GM10266 (cell line): ENCODE data around the gene LPP.

Experiments used
- DNase-seq: peaks from one replicate; pipeline ENCODE4 v3.0.0; 2012; ENCODE audit errors: extremely low spot score
- TF ChIP-seq, protein P1 (sequence below): IDR thresholded peaks from 2 replicates; pipeline ENCODE4 v1.5.1; 2012; ENCODE audit warnings: mild to moderate bottlenecking, low read depth; ENCODE audit not compliant: control insufficient read depth, insufficient read depth; ENCODE audit errors: missing control alignments

LPP gene

DNA sequence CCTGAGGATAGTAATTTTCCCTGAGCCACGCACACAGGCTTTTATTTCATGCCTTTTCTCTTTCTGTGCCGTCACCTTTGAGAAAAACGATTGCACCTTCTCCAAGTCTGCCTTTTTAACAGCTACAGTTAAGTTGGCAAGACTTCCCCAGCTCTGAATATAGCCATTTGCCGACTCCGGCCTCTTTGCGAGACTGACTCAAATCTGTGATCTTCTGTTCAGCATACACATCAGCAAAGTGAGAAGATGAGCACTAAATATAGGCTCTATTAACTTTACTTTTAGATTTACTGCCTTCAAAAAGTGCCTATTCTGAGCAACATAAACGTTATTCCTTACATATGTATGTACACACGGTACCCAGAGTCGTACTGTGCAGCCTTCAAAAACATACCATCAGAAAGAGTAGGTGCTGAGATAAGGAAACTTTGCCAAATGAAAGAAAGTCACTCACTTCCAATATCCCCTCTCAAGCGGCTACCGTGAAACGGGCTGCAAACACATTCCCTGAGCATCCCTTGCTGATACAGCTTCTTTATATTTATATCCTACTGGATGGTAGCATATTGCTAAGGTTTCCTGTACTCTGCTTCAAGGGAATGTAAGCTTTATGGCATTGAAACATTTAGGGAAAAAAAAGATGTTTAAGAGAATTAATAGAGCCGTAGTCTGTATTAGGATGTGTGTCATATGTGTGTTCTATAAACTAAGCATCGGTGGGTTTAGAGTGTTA, 734.5 kb downstream of the LPP start:
- TF ChIP-seq, protein P1, sequence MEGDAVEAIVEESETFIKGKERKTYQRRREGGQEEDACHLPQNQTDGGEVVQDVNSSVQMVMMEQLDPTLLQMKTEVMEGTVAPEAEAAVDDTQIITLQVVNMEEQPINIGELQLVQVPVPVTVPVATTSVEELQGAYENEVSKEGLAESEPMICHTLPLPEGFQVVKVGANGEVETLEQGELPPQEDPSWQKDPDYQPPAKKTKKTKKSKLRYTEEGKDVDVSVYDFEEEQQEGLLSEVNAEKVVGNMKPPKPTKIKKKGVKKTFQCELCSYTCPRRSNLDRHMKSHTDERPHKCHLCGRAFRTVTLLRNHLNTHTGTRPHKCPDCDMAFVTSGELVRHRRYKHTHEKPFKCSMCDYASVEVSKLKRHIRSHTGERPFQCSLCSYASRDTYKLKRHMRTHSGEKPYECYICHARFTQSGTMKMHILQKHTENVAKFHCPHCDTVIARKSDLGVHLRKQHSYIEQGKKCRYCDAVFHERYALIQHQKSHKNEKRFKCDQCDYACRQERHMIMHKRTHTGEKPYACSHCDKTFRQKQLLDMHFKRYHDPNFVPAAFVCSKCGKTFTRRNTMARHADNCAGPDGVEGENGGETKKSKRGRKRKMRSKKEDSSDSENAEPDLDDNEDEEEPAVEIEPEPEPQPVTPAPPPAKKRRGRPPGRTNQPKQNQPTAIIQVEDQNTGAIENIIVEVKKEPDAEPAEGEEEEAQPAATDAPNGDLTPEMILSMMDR, result no peak
- DNase-seq, result no peak

DNA sequence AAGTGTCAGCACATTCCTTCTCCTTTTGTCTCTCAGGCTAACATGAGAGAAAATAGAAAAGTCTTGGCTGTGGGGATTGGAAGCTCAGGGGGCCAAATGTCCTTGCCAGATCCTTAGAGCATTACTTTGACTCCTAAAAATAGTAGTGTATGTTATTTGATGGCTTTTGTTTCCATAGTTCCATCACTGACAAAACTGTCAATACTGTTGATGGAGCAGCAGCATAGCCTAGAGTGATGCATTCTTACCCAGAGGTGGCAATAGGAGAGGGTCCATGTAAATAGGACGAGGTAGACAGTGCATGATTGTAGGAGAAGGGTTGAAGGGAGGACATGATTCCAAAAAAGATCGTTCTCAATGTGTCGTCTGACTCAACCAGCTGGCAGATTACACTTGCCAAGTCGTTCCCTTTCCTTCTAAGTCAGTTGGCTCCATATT, 735.1 kb downstream of the LPP start:
- TF ChIP-seq, protein P1, result no peak
- no peak for DNase-seq

DNA sequence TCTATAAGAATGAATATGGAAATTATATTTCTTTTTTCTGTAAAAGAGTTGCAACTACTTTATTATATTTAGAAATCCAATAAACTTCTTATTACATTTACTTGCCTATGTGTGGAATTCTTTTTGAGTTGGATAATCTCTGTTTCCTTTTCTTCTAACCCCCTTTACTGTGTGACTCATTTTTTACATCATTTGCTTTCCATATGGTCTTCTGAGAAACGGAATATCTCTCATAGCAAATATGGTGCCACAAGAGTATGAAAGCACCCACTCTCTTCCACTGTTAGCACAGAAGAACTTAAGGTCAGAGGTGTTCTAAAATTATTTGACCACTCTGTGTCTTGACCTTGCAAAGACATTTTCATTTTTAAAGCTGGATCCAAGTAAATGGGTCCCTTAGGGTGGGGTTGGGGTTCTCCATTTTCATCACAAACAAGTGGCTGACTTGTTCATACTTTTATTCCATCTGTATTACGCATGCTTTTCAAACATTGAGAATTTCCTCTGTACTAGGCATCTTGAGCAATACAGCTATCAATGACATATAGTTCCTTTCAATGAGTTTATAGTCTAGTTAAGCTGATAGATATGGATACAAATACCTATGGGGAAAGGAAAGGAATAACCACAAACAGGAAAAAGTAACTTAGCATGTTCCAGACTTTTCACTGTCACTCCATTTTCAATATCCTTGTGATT, 736.8 kb downstream of the LPP start:
- TF ChIP-seq, protein P1, result no peak
- no peak for DNase-seq

DNA sequence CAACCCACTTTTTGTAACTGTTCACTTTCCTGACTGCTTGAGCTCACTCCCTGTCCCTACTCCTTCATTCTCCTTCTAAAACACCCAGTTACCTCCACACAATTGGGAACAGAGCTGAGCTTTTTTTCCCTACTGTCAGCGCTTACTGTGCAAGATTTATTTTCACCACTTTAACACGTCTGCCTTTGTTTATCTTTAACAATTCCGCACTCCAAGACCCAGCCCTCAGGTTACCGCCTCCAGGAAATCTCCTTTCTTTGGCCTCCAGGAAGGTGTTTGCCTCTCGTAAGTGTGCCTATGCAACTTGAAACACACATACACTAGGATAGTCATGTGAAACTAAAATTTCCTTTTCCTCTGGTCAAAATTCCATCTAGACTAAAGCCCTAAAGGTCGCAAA, 745.9 kb downstream of the LPP start:
- no peak for DNase-seq
- TF ChIP-seq, protein P1, result no peak

DNA sequence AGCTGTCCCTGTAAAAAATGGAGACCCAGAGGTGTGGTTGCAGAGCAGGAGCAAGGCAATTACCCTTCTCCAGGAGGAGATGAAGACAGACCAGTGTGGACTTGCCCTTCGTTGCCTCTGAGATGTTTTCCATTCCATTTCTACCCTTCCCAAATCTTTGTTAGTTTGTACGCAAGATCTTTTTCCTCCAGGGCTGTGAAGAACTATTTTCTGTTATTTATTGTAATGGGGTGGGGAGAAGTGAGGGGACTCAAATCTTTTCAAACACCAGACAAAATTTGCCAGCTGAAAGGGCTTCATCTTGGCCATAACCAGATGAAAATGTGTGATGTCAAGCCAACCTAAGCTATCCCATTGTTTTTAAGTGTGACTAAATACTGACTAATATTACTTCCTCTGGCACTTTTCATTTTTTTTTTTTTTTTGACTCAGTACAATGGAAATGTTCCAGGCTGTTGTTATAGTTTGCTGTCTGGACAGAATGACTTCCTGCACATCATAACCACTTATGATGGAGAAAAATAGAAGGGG, 746.5 kb downstream of the LPP start:
- no peak for DNase-seq
- TF ChIP-seq, protein P1, result no peak

DNA sequence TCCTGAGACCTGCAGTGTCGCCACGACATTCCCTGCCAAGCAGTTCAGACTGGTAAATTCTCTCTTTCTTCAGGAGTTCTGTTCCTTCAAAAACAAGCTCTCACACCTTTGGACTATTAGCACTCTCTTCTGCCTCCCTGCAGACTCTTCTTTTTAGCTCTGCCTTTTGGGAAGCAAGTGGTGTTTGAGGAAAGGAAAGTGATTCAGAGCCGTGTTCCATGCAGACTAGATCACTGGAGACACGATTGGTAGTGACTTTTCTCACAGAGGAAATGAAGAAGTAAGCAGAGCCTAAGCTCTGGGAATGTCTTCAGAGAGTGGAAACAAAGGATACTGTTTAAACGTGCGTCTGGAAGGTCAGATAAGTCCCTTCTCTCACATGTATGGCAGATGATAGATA, 747.2 kb downstream of the LPP start:
- TF ChIP-seq, protein P1, result no peak

More for the DNA sequence above, 747.2 kb downstream of the LPP start:
- no peak for DNase-seq
